Aorta (tissue), 5 donors: ENCODE data around the gene RCAN2. TPM values are rescaled to one million over a fixed set of nuclear protein-coding genes. Genes with fewer than 3 reads are reported as not detected.
A peak's percentile ranks its signal among the peaks of the same experiment; 100 is the strongest.
"Not testable (repeated sequence)": the region's sequence is repeated elsewhere in the genome, so short reads cannot be mapped to it uniquely, and the experiment has no call there.

Experiments used
- ATAC-seq: fragments of 200-7000 bp; cut with Tn5 transposase; one replicate; pipeline ENCODE4 v1.9.1; 2022; ENCODE audit warnings: moderate library complexity; ENCODE audit not compliant: low FRiP score
- DNase-seq, 2 donors: peaks; one replicate each; pipeline ENCODE4 v3.0.0-alpha.2; 2020
- H3K27ac ChIP-seq, 2 donors: one replicate each; pipeline ENCODE4 v1.5.1; 2013; ENCODE audit warnings: low read length in 2 of 2, mild to moderate bottlenecking in 2 of 2, moderate library complexity in 2 of 2, control low read depth in 1 of 2, inconsistent platforms in 1 of 2, low read depth in 1 of 2
- H3K27me3 ChIP-seq, 2 donors: one replicate each; pipeline ENCODE4 v1.6.1; 2013; ENCODE audit warnings: control low read depth in 1 of 2, low read length in 1 of 2, mild to moderate bottlenecking in 1 of 2, moderate library complexity in 1 of 2; ENCODE audit not compliant: insufficient read depth in 2 of 2, control insufficient read depth in 1 of 2
- H3K36me3 ChIP-seq, 2 donors: one replicate each; pipeline ENCODE4 v1.6.1; 2013; ENCODE audit warnings: control low read depth in 1 of 2, low read length in 1 of 2, mild to moderate bottlenecking in 1 of 2; ENCODE audit not compliant: insufficient read depth in 2 of 2, control insufficient read depth in 1 of 2
- H3K4me1 ChIP-seq, 2 donors: one replicate each; pipeline ENCODE4 v1.6.1; 2013; ENCODE audit warnings: low read length in 2 of 2, control low read depth in 1 of 2, mild to moderate bottlenecking in 1 of 2, moderate library complexity in 1 of 2; ENCODE audit not compliant: insufficient read depth in 2 of 2, control insufficient read depth in 1 of 2
- H3K4me3 ChIP-seq, 2 donors: one replicate each; pipeline ENCODE4 v1.5.1; 2013; ENCODE audit warnings: low read length in 2 of 2, control low read depth in 1 of 2, mild to moderate bottlenecking in 1 of 2
- H3K9me3 ChIP-seq: one replicate; pipeline ENCODE4 v1.6.1; 2013; ENCODE audit warnings: mild to moderate bottlenecking, low read length; ENCODE audit not compliant: control insufficient read depth
- WGBS, 2 donors: extraction: QIAGEN DNeasy Blood & Tissue Kit; methylation state at CpG; one replicate each; pipeline ENCODE4 v1.1.7; 2013; 5-methylcytosine and 5-hydroxymethylcytosine counted together
- intact Hi-C, 2 donors: fragments of 100-400 bp; cut with DNase I; formaldehyde crosslinking; loops; one replicate each; pipeline versions ENCODE4 v1.14.2 to v1.15.0; 2022
- polyA plus RNA-seq, 2 donors: library from polyadenylated mRNA; stranded (reverse); fragments of 200-250 nt; gene quantifications; one replicate each; pipeline ENCODE4 v1.2.3, GENCODE V29; 2013
- total RNA-seq, 2 donors: library from RNA; stranded (reverse); fragmentation: NEBNext Ultra II Directional; extraction: Animal tissue kit (Norgen Biotek cat#: 25700); gene quantifications; one replicate each; pipeline ENCODE4 v1.2.1, GENCODE V29; 2021
- donor health status: healthy with polysubstance abuse.
- donor health status: Bipolar disorder and iron deficiency.
- donor health status: DM: no; HTN: no; CAD: no.
- donor health status: DM: no; HTN: no; CAD: no.
- donor health status: DM: yes; HTN: yes; CAD: no.

The RCAN2 gene
- total and polyA plus RNA-seq, 4 donors, result 87.3 to 235 (median 130) TPM

DNA sequence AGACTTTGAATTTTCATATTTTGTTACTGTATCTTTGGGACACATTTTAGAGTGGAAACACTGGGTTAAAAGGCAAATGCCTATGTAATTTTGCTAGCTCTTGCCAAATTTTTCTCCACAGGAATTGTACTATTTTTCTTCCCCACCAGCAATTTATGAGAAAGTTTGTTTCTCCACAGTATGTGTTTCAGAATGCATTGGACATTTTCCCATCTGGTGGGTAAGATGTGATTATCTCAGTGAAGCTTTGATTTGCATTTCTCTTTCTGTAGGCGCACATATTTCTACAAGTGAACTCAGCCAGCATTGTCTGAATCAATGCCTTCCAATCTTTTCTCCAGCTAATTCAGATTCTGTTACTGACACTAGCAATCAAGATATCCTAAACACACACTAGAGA lies 157.8 kb downstream of the RCAN2 start:
- Histone ChIP-seq H3K4me1 (peaks cover 0 to 6% of the 10 kb centered on the region in 2 donors), H3K27me3 (no peaks in the 10 kb centered on the region), H3K4me3 (no peak overlapping the region), H3K9me3 (no peaks in the 10 kb centered on the region), H3K27ac (no peak overlapping the region), H3K36me3 (peaks cover 0 to 5% of the 10 kb centered on the region in 2 donors)
- DNase-seq, result no peak
- intact Hi-C loops, result no loop called here
- 94 to 97% methylated on average over 1 of the region's 1 CpG for WGBS, 2 donors
- ATAC-seq, result no peak

DNA sequence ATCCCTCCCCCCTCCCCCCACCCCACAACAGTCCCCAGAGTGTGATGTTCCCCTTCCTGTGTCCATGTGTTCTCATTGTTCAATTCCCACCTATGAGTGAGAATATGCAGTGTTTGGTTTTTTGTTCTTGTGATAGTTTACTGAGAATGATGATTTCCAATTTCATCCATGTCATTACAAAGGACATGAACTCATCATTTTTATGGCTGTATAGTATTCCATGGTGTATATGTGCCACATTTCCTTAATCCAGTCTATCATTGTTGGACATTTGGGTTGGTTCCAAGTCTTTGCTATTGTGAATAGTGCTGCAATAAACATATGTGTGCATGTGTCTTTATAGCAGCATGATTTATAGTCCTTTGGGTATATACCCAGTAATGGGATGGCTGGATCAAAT lies 158.8 kb downstream of the RCAN2 start:
- H3K4me1 ChIP-seq, DNase-seq, ATAC-seq: not testable (repeated sequence)

DNA sequence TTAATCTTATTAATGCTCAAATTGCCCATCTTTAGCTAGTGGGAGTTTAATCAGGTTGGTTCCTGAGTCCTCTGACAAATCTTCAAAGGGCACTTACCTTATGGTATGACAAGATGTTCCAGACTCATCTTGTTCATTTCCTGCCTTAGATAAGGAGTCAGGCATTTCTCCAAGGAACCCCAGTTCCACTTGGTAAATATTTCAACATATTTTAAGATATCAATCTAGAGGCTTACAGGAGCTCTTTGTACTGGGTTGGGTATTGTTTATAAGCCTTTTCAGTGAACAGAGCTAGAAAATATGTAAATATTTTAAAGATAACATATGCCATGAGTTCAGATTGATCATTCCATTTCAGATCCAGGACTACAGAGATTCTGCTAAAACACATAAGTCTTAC lies 159.8 kb downstream of the RCAN2 start:
- DNase-seq, result no peak
- no peak for ATAC-seq
- H3K27ac ChIP-seq, result no peak overlapping the region
- peaks cover 0 to 9% of the 10 kb centered on the region in 2 donors for H3K4me1 ChIP-seq
- no peaks in the 10 kb centered on the region for H3K27me3 ChIP-seq
- H3K36me3 ChIP-seq, result peaks cover 0 to 3% of the 10 kb centered on the region in 2 donors
- no peak overlapping the region for H3K4me3 ChIP-seq
- intact Hi-C loops, result no loop called here
- H3K9me3 ChIP-seq, result no peaks in the 10 kb centered on the region

More for the DNA sequence above, 158.8 kb downstream of the RCAN2 start:
- H3K27me3 ChIP-seq, H3K9me3 ChIP-seq, H3K4me3 ChIP-seq, H3K36me3 ChIP-seq, intact Hi-C loops, H3K27ac ChIP-seq: not testable (repeated sequence)

DNA sequence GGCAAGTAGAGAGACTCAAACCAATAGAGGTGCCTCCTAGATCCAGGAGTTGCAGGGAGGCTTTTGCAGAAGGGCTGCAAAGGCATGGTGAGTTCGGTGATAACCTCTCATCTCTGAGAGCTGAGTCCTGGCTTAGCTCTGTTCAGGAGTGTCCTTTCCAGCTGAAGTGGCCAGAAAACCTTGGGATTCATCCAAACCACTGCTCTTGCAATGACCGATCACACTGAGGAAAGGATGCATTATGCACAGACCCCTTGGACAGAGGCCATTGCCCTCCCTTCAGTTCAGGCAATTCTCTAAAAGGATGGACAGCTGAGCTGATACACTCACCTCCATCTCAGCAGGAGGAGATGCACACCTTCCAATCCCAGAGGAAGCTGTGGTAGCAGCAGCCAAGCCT lies 161.7 kb downstream of the RCAN2 start:
- Histone ChIP-seq H3K27me3 (no peaks in the 10 kb centered on the region), H3K4me1 (peaks cover 2 to 7% of the 10 kb centered on the region in 2 donors), H3K27ac (no peak overlapping the region), H3K9me3 (no peaks in the 10 kb centered on the region), H3K4me3 (no peak overlapping the region), H3K36me3 (peaks cover 0 to 3% of the 10 kb centered on the region in 2 donors)
- DNase-seq (no peak), ATAC-seq (peak; percentile 35)
- intact Hi-C loops, result no loop called here
- 33 to 38% methylated on average over 2 of the region's 2 CpGs for WGBS, 2 donors

DNA sequence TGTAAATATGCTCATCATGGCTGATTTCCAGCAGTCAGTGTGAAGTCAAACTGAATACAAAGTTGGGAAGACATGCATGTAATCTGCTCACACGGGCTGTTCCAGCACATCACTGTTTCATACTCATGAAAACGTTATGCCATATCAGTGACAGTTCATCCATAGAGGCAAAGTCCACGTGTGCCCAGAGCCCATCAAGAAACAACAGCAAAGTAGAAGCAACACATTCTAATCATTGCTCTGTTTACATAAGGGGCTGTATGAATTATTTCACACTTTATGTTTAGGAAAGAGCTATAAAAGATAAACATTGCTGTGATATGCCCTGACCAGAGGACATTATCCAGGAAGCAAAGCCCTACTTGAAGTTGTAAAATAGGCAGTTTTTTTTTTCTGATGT lies 163.5 kb downstream of the RCAN2 start:
- Histone ChIP-seq H3K27ac (no peak overlapping the region), H3K4me3 (no peak overlapping the region), H3K27me3 (no peaks in the 10 kb centered on the region), H3K36me3 (no peaks in the 10 kb centered on the region), H3K4me1 (peaks cover 8 to 9% of the 10 kb centered on the region in 2 donors), H3K9me3 (no peaks in the 10 kb centered on the region)
- DNase-seq, result no peak
- intact Hi-C loops, result no loop called here
- WGBS, 2 donors, result 31 to 34% methylated on average over 3 of the region's 3 CpGs
- no peak for ATAC-seq

DNA sequence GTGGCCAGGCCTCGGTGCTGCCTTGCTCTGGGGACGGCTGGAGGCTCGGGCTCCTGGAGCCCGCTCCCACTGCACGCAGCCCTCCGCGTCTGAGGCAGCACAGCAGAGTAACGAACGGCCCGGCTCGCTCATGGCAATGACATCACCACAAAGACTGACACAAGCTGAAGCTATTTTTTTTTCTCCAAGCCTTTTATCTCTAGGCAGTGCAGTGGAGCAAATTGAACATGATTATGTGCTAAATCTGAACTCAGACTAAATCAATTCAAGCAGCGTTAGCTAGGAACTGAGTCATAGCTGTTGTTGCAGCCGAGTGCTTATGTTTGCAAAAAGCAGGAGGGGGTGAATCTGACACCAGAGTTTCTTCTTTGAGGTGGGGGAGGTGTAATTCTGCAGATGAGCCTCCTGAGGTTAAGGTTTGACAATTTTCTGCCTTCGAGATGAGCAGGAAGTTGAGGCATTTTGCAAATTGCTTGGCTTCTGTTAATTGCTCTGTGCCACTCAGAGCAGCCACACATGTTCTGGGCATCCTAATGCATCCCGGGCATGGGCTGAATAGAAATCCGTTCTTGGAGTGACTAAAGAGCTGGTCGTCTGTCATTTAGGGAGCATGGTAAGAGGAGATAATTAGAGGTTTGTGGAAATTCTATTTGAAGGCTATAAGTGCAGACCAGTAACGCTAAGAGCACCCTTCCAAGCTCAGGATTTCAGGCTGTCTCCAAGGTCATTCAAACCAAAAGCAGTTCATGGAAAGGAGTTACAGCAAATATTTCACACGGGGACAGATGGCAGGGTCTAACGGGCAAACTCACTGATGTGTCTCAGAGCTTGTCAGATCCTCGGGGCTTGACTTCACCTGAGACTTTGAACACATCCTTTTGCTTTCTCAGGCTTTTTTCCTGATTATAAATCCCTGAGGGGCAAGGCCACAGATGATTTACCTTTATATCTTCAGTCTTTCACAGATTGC lies 165.4 kb downstream of the RCAN2 start:
- H3K27me3 ChIP-seq, result no peaks in the 10 kb centered on the region
- no peak overlapping the region for H3K27ac ChIP-seq
- no peak overlapping the region for H3K4me3 ChIP-seq
- intact Hi-C loops, result no loop called here
- no peak for ATAC-seq
- no peaks in the 10 kb centered on the region for H3K36me3 ChIP-seq
- peak; percentile 48 to 75 for DNase-seq
- H3K4me1 ChIP-seq, result peaks cover 8 to 9% of the 10 kb centered on the region in 2 donors
- 46 to 52% methylated on average over 21 of the region's 21 CpGs for WGBS, 2 donors
- no peaks in the 10 kb centered on the region for H3K9me3 ChIP-seq

DNA sequence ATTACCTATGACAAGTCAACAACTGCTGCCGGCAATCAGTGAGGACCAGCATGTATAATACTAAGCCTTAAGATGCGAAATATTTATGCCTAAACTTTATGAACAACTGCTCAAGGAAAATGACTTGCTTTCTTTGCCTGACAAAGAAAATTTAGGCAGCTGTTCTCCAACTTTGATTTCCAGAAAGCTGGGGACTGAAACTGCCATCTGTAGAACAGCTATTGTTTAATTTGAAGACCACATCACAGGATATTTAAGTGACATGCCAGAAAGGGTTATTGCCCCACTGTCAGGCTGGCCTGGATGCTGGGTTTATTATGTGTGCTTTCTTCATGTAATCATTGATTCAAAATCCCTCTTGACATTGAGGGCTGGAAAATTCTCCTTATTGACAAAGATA lies 166.5 kb downstream of the RCAN2 start:
- H3K4me1 ChIP-seq, result peaks cover 7 to 15% of the 10 kb centered on the region in 2 donors
- H3K27ac ChIP-seq, result no peak overlapping the region
- DNase-seq (no peak), ATAC-seq (no peak)
- intact Hi-C loops, result no loop called here
- no peak overlapping the region for H3K4me3 ChIP-seq
- H3K27me3 ChIP-seq, result no peaks in the 10 kb centered on the region
- H3K9me3 ChIP-seq, result no peaks in the 10 kb centered on the region
- no peaks in the 10 kb centered on the region for H3K36me3 ChIP-seq
- 94 to 95% methylated on average over 2 of the region's 2 CpGs for WGBS, 2 donors

DNA sequence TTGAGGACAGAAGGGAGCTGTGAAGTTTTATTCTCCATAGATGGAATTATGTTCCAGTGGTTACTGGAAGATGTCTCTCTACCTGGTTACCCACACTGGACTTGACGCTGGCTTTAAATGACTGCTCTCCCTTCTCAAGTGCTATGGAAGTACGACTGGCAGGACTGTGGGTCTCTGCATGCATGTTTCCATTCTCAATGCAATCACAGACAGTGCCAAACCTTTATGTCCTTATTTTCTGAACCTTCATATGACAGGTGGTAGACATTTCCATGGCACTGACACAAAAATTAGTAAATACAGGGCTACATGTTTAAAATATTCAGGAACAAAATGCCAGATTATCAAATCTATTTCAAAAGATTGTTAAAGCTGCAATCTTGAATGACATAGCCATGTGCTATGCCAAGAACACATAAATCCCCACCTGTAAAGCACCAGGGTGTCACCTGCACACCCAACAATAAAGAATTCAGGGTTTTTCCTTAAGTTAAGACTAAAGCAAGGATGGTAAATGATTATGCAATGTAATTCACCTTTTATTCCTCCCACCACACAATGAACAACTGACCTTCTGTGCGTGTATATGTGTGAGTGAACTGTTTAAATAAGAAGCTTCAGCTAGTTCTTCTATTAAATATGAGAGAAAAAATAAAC lies 167.2 kb downstream of the RCAN2 start:
- Histone ChIP-seq H3K4me1 (peaks cover 5 to 15% of the 10 kb centered on the region in 2 donors), H3K9me3 (no peaks in the 10 kb centered on the region), H3K36me3 (no peaks in the 10 kb centered on the region), H3K27ac (peak overlapping the region in 1 of 2 donors; percentile 57), H3K4me3 (no peak overlapping the region), H3K27me3 (no peaks in the 10 kb centered on the region)
- intact Hi-C loops, result no loop called here
- DNase-seq (no peak), ATAC-seq (no peak)
- 91 to 93% methylated on average over 3 of the region's 3 CpGs for WGBS, 2 donors
